MM.1S (cell line): ENCODE results near the gene CAV1.

Experiments
- DNase-seq: peaks from one replicate; pipeline ENCODE4 v3.0.0-alpha.2; 2015
- H2AFZ ChIP-seq: fragments of 300-600 bp; sonication (generic); 2 replicates; pipeline ENCODE4 v1.6.0; 2016; ENCODE audit warnings: antibody characterized with exemption, low read length
- H3F3A ChIP-seq: fragments of 300-600 bp; sonication (generic); 2 replicates; pipeline ENCODE4 v1.6.1; 2016; ENCODE audit warnings: mild to moderate bottlenecking, antibody characterized with exemption, low read length, moderate library complexity, mixed read lengths; ENCODE audit not compliant: insufficient read depth
- H3K27ac ChIP-seq: fragments of 300-600 bp; sonication (generic); 2 replicates; pipeline ENCODE4 v1.5.1; 2016; ENCODE audit warnings: mild to moderate bottlenecking, low read length
- H3K27me3 ChIP-seq: fragments of 300-600 bp; sonication (generic); replicated peaks from 2 replicates; pipeline ENCODE4 v1.6.0; 2016; ENCODE audit warnings: low read length; ENCODE audit not compliant: insufficient read depth
- H3K36me3 ChIP-seq: fragments of 300-600 bp; sonication (generic); replicated peaks from 2 replicates; pipeline ENCODE4 v1.6.1; 2016; ENCODE audit warnings: mild to moderate bottlenecking, low read length, mixed read lengths; ENCODE audit not compliant: insufficient read depth
- H3K4me1 ChIP-seq: fragments of 300-600 bp; sonication (generic); 2 replicates; pipeline ENCODE4 v1.6.1; 2016; ENCODE audit warnings: low read length, mixed read lengths
- H3K4me2 ChIP-seq: fragments of 300-600 bp; sonication (generic); 2 replicates; pipeline ENCODE4 v1.6.0; 2016; ENCODE audit warnings: low read depth, low read length
- H3K4me3 ChIP-seq: fragments of 300-600 bp; sonication (generic); 2 replicates; pipeline ENCODE4 v1.5.1; 2016; ENCODE audit warnings: low read length, mixed read lengths
- H3K79me2 ChIP-seq: fragments of 300-600 bp; sonication (generic); 2 replicates; pipeline ENCODE4 v1.6.1; 2016; ENCODE audit warnings: mixed run types, low read length, mixed read lengths
- H3K9ac ChIP-seq: fragments of 300-600 bp; sonication (generic); 2 replicates; pipeline ENCODE4 v1.6.1; 2016; ENCODE audit warnings: low read length, mixed read lengths
- H3K9me2 ChIP-seq: fragments of 300-600 bp; sonication (generic); replicated peaks from 2 replicates; pipeline ENCODE4 v1.6.1; 2016; ENCODE audit warnings: mild to moderate bottlenecking, low read length, mixed read lengths; ENCODE audit not compliant: insufficient read depth
- H3K9me3 ChIP-seq: fragments of 300-600 bp; sonication (generic); replicated peaks from 2 replicates; pipeline ENCODE4 v1.6.1; 2016; ENCODE audit warnings: mild to moderate bottlenecking, low read length, mixed read lengths; ENCODE audit not compliant: insufficient read depth
- H4K20me1 ChIP-seq: fragments of 300-600 bp; sonication (generic); 2 replicates; pipeline ENCODE4 v1.6.1; 2016; ENCODE audit warnings: mild to moderate bottlenecking, low read length, moderate library complexity, mixed read lengths; ENCODE audit not compliant: insufficient read depth
- CTCF ChIP-seq: fragments of 300-600 bp; sonication (generic); IDR thresholded peaks from 2 replicates; pipeline ENCODE4 v1.5.1; 2016; ENCODE audit warnings: antibody characterized with exemption, low read length, mixed read lengths
- EZH2 ChIP-seq: fragments of 300-600 bp; sonication (generic); optimal IDR thresholded peaks from 2 replicates; pipeline ENCODE3; 2017; ENCODE audit warnings: low read depth, mild to moderate bottlenecking, antibody characterized with exemption, low read length, mixed read lengths
- EZH2phosphoT487 ChIP-seq: fragments of 300-600 bp; sonication (generic); IDR thresholded peaks from 2 replicates; pipeline ENCODE4 v1.6.1; 2018; ENCODE audit warnings: antibody characterized with exemption, low read length

CAV1 gene

GRCh38 chr7:116576350-116577319, 51.8 kb downstream of the CAV1 start:
- Histone ChIP-seq H3K36me3 (no peaks in the 10 kb centered on the region), H3K9ac (no peak overlapping the region), H3K4me3 (no peak overlapping the region), H3K9me2 (no peaks in the 10 kb centered on the region), H3K9me3 (no peaks in the 10 kb centered on the region), H3K4me1 (peaks cover 41% of the 10 kb centered on the region), H3K27ac (no peak overlapping the region), H3K4me2 (no peak overlapping the region), H3F3A (0 out of 2 replicates have a peak, but pooled peaks cover 5% of the 10 kb centered on the region), H3K79me2 (no peaks in the 10 kb centered on the region), H4K20me1 (no peaks in the 10 kb centered on the region), H3K27me3 (no peaks in the 10 kb centered on the region), H2AFZ (no peak overlapping the region)
- no peak for TF ChIP-seq EZH2phosphoT487
- no peak for TF ChIP-seq CTCF
- TF ChIP-seq EZH2, result no peak
- no peak for DNase-seq

GRCh38 chr7:116577320-116577871, 52.6 kb downstream of the CAV1 start:
- Histone ChIP-seq H3K9me2 (no peaks in the 10 kb centered on the region), H3K27me3 (no peaks in the 10 kb centered on the region), H4K20me1 (no peaks in the 10 kb centered on the region), H3K9me3 (no peaks in the 10 kb centered on the region), H3K4me2 (no peak overlapping the region), H3K4me1 (peaks cover 49% of the 10 kb centered on the region), H3K27ac (no peak overlapping the region), H3K9ac (no peak overlapping the region), H3F3A (peaks cover 7% of the 10 kb centered on the region; the same call in 1 of the 2 replicates), H3K36me3 (no peaks in the 10 kb centered on the region), H3K79me2 (no peaks in the 10 kb centered on the region), H2AFZ (no peak overlapping the region), H3K4me3 (no peak overlapping the region)
- no peak for DNase-seq
- TF ChIP-seq CTCF (no peak), EZH2phosphoT487 (no peak), EZH2 (no peak)

GRCh38 chr7:116578526-116578925, 53.7 kb downstream of the CAV1 start:
- Histone ChIP-seq H3K27ac (no peak overlapping the region), H4K20me1 (no peaks in the 10 kb centered on the region), H3K4me1 (peaks cover 51% of the 10 kb centered on the region), H3K9me3 (no peaks in the 10 kb centered on the region), H3K36me3 (no peaks in the 10 kb centered on the region), H3F3A (peaks cover 18% of the 10 kb centered on the region), H3K4me2 (no peak overlapping the region), H3K79me2 (no peaks in the 10 kb centered on the region), H2AFZ (no peak overlapping the region), H3K9ac (no peak overlapping the region), H3K4me3 (no peak overlapping the region), H3K9me2 (no peaks in the 10 kb centered on the region), H3K27me3 (no peaks in the 10 kb centered on the region)
- no peak for TF ChIP-seq EZH2phosphoT487
- TF ChIP-seq CTCF, result no peak
- DNase-seq, result no peak
